HTR-8/SVneo (cell line): ENCODE data around the gene IVD.
A peak's percentile ranks its signal among the peaks of the same experiment; 100 is the strongest.
"Not testable (repeated sequence)": the region's sequence is repeated elsewhere in the genome, so short reads cannot be mapped to it uniquely, and the experiment has no call there.

Source experiments
- DNase-seq: peaks from one replicate; pipeline ENCODE4 v3.0.0; 2011; ENCODE audit warnings: low spot score, mixed read lengths; ENCODE audit not compliant: insufficient read length
- FAIRE-seq: peaks from 2 replicates; lab custom pipeline; 2011; peaks lifted over from hg19 to GRCh38; lab: Jason Lieb, UNC

The IVD gene

GRCh38 chr15:40452296-40453090 lies 46.9 kb downstream of the IVD start:
- FAIRE-seq (no peak), DNase-seq (no peak)

- DNase-seq, FAIRE-seq: not testable (repeated sequence)
These were observed 48.3 kb downstream of the IVD start for GRCh38 chr15:40453941-40454340.

GRCh38 chr15:40454904-40455391 lies 49.4 kb downstream of the IVD start:
- no peak for DNase-seq
- FAIRE-seq = no peak

GRCh38 chr15:40456299-40456712 lies 50.7 kb downstream of the IVD start:
- FAIRE-seq = no peak
- no peak for DNase-seq

GRCh38 chr15:40456738-40457137 lies 51.1 kb downstream of the IVD start:
- no peak for DNase-seq
- FAIRE-seq = no peak

GRCh38 chr15:40458495-40459371 lies 53.1 kb downstream of the IVD start:
- no peak for FAIRE-seq
- DNase-seq = no peak

GRCh38 chr15:40459391-40460015 lies 53.9 kb downstream of the IVD start:
- no peak for FAIRE-seq
- DNase-seq = no peak

GRCh38 chr15:40460404-40460803 lies 54.8 kb downstream of the IVD start:
- FAIRE-seq (no peak), DNase-seq (no peak)

GRCh38 chr15:40461958-40462357 lies 56.4 kb downstream of the IVD start:
- DNase-seq = no peak
- peak; percentile 28 for FAIRE-seq

- no peak for FAIRE-seq
- DNase-seq = no peak
These were observed 57.7 kb downstream of the IVD start for GRCh38 chr15:40463279-40463678.

- DNase-seq = no peak
- FAIRE-seq = no peak
These were observed 58.4 kb downstream of the IVD start for GRCh38 chr15:40463886-40464545.

GRCh38 chr15:40464595-40465185 lies 59.1 kb downstream of the IVD start:
- FAIRE-seq = no peak
- DNase-seq = no peak

- DNase-seq = no peak
These were observed 60.3 kb downstream of the IVD start for GRCh38 chr15:40465939-40466338.

GRCh38 chr15:40466426-40467260 lies 61.0 kb downstream of the IVD start:
- FAIRE-seq (no peak), DNase-seq (no peak)

More at GRCh38 chr15:40465939-40466338, 60.3 kb downstream of the IVD start:
- FAIRE-seq = no peak

- FAIRE-seq (no peak), DNase-seq (no peak)
These were observed 61.6 kb downstream of the IVD start for GRCh38 chr15:40467261-40467615.

- FAIRE-seq (no peak), DNase-seq (no peak)
These were observed 63.3 kb downstream of the IVD start for GRCh38 chr15:40468898-40469331.

- DNase-seq (no peak), FAIRE-seq (no peak)
These were observed 64.3 kb downstream of the IVD start for GRCh38 chr15:40469776-40470390.

- peak; percentile 69 for FAIRE-seq
These were observed 65.0 kb downstream of the IVD start, which contains the start of gene CHST14 for GRCh38 chr15:40470423-40471104. Gene CHST14, plus strand, starts transcription at chr15:40470984. Its CDS starts 230 bp downstream, at chr15:40471214.

More at GRCh38 chr15:40470423-40471104, 65.0 kb downstream of the IVD start, which contains the start of gene CHST14:
- DNase-seq = peak; percentile 70
